ENCODE measurements around the gene IL37.
"Not testable (repeated sequence)": the region's sequence is repeated elsewhere in the genome, so short reads cannot be mapped to it uniquely, and the experiment has no call there.

Gene IL37

GRCh38 chr2:112902816-112903215 lies 8.1 kb upstream of the IL37 start:
- DNase-seq (ENCODE audit: low read depth, low spot score) = no peak
- in situ Hi-C loops (cut with HindIII; ENCODE audit: low sequenced_read_pairs) = no loop called here
- no peak for TF ChIP-seq CTCF (IDR thresholded peaks at IDR 0.05; ENCODE audit: low read depth, low read length)
- no peak overlapping the region for H3K4me3 ChIP-seq (ENCODE audit: low read depth, low read length)

- in situ Hi-C loops (cut with HindIII; ENCODE audit: low sequenced_read_pairs) = no loop called here
- TF ChIP-seq CTCF (IDR thresholded peaks at IDR 0.05; ENCODE audit: low read depth, low read length) = no peak
- no peak overlapping the region for H3K4me3 ChIP-seq (ENCODE audit: low read depth, low read length)
- DNase-seq (ENCODE audit: low read depth, low spot score) = no peak
Observed at GRCh38 chr2:112904883-112905282, 6.1 kb upstream of the IL37 start.

- no peak overlapping the region for H3K4me3 ChIP-seq (ENCODE audit: low read depth, low read length)
- TF ChIP-seq CTCF (IDR thresholded peaks at IDR 0.05; ENCODE audit: low read depth, low read length) = no peak
- DNase-seq (ENCODE audit: low read depth, low spot score) = no peak
- in situ Hi-C loops (cut with HindIII; ENCODE audit: low sequenced_read_pairs) = no loop called here
Observed at GRCh38 chr2:112906276-112906675, 4.7 kb upstream of the IL37 start.

- in situ Hi-C loops (cut with HindIII; ENCODE audit: low sequenced_read_pairs) = no loop called here
- TF ChIP-seq CTCF (IDR thresholded peaks at IDR 0.05; ENCODE audit: low read depth, low read length) = no peak
- DNase-seq (ENCODE audit: low read depth, low spot score) = no peak
- H3K4me3 ChIP-seq (ENCODE audit: low read depth, low read length) = no peak overlapping the region
Observed at GRCh38 chr2:112907001-112907949, 3.7 kb upstream of the IL37 start.

- H3K4me3 ChIP-seq (ENCODE audit: low read depth, low read length); in situ Hi-C loops (cut with HindIII; ENCODE audit: low sequenced_read_pairs); DNase-seq (ENCODE audit: low read depth, low spot score): not testable (repeated sequence)
Observed at GRCh38 chr2:112908559-112908958, 2.4 kb upstream of the IL37 start.

GRCh38 chr2:112910219-112910618 lies 746 bp upstream of the IL37 start:
- no peak overlapping the region for H3K4me3 ChIP-seq (ENCODE audit: low read depth, low read length)
- no peak for TF ChIP-seq CTCF (IDR thresholded peaks at IDR 0.05; ENCODE audit: low read depth, low read length)
- DNase-seq (ENCODE audit: low read depth, low spot score) = no peak
- in situ Hi-C loops (cut with HindIII; ENCODE audit: low sequenced_read_pairs) = no loop called here

- H3K4me3 ChIP-seq (ENCODE audit: low read depth, low read length) = no peak overlapping the region
- DNase-seq (ENCODE audit: low read depth, low spot score) = no peak
- in situ Hi-C loops (cut with HindIII; ENCODE audit: low sequenced_read_pairs) = no loop called here
- TF ChIP-seq CTCF (IDR thresholded peaks at IDR 0.05; ENCODE audit: low read depth, low read length) = no peak
Observed at GRCh38 chr2:112912403-112912802, 1.4 kb downstream of the IL37 start.

All from astrocyte of the spinal cord (primary cell).